Vagina (tissue), 2 donors: Measurements from ENCODE around the gene APCDD1. TPM values are rescaled to one million over a fixed set of nuclear protein-coding genes. Genes with fewer than 3 reads are reported as not detected.

Experiments
- DNase-seq, 2 donors: peaks; one replicate each; pipeline ENCODE4 v3.0.0-alpha.2; 2017; ENCODE audit errors: extremely low spot score in 2 of 2
- H3K27ac ChIP-seq: fragments of 200-600 bp; sonication (generic); one replicate; pipeline ENCODE4 v1.5.1; 2019
- H3K27me3 ChIP-seq: fragments of 200-600 bp; sonication (generic); one replicate; pipeline ENCODE4 v1.5.1; 2019
- H3K36me3 ChIP-seq, 2 donors: fragments of 200-600 bp; sonication (generic); one replicate each; pipeline ENCODE4 v1.5.1; 2017 to 2019
- H3K4me1 ChIP-seq: fragments of 200-600 bp; sonication (generic); one replicate; pipeline ENCODE4 v1.5.1; 2019
- H3K4me3 ChIP-seq, 2 donors: fragments of 200-600 bp; sonication (generic); 1 replicate in 1 of 2; 2 replicates in 1 of 2; pipeline ENCODE4 v1.5.1; 2016 to 2019
- H3K9me3 ChIP-seq: fragments of 200-600 bp; sonication (generic); one replicate; pipeline ENCODE4 v1.5.1; 2019
- POLR2A ChIP-seq, 2 donors: fragments of 450-650 bp; IDR thresholded peaks; one replicate each; pipeline ENCODE4 v1.6.1; 2017; ENCODE audit warnings: antibody characterized with exemption in 2 of 2, mild to moderate bottlenecking in 2 of 2, moderate library complexity in 2 of 2
- POLR2AphosphoS5 ChIP-seq, 2 donors: sonication (generic); formaldehyde crosslinking; IDR thresholded peaks; one replicate each; pipeline ENCODE4 v1.9.0; 2017; ENCODE audit warnings: antibody characterized with exemption in 2 of 2, mild to moderate bottlenecking in 2 of 2, low read depth in 1 of 2; ENCODE audit not compliant: insufficient read depth in 1 of 2
- intact Hi-C: fragments of 100-400 bp; cut with DNase I; formaldehyde crosslinking; loops from one replicate; pipeline ENCODE4 v1.15.1; 2023
- total RNA-seq: library from RNA; depleted of rRNA; stranded (reverse); fragments of >200 nt; gene quantifications from one replicate; pipeline ENCODE4 v1.2.3, GENCODE V29; 2016
- TF ChIP-seq, protein P1 (sequence below), 3 experiments: fragments of 450-650 bp in 2 of 3; fragments of 200-600 bp in 1 of 3; sonication (generic) in 1 of 3; IDR thresholded peaks; one replicate each; pipeline ENCODE4 v1.5.1; 2017 to 2019; ENCODE audit warnings: antibody characterized with exemption in 3 of 3, mild to moderate bottlenecking in 2 of 3, moderate library complexity in 2 of 3

APCDD1 gene
- total RNA-seq, 1 donor from 2014 or later = 110 TPM

DNA sequence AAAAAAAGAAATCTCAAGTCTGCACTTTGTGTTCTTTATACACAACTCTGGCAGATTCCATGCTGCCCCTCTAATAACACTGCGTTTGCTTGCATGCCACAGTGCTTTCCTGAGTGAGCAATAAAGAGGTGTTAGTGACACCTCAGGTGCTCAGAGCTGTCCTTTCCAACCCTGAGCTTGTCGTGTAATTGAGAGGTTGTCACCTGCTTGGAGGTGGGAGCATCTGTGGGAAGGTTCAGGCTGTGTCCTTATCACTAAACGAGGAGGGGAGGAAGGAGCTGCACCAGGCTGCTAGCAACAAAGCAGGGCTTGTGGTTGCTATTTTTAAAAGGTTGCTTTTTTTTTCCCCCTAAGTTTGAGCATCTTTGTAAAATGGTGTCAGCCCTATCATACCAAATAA is 31.9 kb downstream of the APCDD1 start:
- Histone ChIP-seq H3K36me3 (peaks cover 0 to 27% of the 10 kb centered on the region in 2 donors), H3K9me3 (no peaks in the 10 kb centered on the region), H3K27ac (no peak overlapping the region), H3K4me3 (no peak overlapping the region), H3K27me3 (no peaks in the 10 kb centered on the region), H3K4me1 (peaks cover 39% of the 10 kb centered on the region)
- TF ChIP-seq, protein P1, sequence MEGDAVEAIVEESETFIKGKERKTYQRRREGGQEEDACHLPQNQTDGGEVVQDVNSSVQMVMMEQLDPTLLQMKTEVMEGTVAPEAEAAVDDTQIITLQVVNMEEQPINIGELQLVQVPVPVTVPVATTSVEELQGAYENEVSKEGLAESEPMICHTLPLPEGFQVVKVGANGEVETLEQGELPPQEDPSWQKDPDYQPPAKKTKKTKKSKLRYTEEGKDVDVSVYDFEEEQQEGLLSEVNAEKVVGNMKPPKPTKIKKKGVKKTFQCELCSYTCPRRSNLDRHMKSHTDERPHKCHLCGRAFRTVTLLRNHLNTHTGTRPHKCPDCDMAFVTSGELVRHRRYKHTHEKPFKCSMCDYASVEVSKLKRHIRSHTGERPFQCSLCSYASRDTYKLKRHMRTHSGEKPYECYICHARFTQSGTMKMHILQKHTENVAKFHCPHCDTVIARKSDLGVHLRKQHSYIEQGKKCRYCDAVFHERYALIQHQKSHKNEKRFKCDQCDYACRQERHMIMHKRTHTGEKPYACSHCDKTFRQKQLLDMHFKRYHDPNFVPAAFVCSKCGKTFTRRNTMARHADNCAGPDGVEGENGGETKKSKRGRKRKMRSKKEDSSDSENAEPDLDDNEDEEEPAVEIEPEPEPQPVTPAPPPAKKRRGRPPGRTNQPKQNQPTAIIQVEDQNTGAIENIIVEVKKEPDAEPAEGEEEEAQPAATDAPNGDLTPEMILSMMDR (IDR thresholded peaks at IDR 0.05) = no peak
- no peak for DNase-seq
- intact Hi-C loops = no loop called here

DNA sequence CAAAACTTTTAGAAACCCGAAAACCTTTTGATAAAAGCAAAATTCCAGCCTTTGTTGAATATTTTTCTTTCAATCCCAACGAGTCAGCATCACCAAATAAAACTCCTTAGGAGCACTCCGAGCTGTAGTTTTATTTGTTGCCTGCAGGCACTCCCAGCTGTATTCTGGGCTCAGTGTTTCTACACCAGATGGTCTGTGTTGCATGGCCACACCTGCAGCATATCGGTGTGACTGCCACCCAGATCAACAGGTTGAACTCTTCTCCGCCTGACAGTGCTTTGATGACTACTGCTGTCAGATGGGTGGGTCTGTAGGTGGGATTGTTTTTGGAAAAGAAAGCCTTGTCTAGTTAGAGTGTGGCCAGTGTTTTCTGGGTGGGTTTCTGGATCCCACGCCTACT is 32.7 kb downstream of the APCDD1 start:
- Histone ChIP-seq H3K27ac (no peak overlapping the region), H3K9me3 (no peaks in the 10 kb centered on the region), H3K27me3 (no peaks in the 10 kb centered on the region), H3K4me1 (peaks cover 41% of the 10 kb centered on the region), H3K36me3 (peaks cover 0 to 27% of the 10 kb centered on the region in 2 donors), H3K4me3 (no peak overlapping the region)
- TF ChIP-seq, protein P1 (IDR thresholded peaks at IDR 0.05) = no peak
- no peak for TF ChIP-seq POLR2A (IDR thresholded peaks at IDR 0.05)
- TF ChIP-seq POLR2AphosphoS5 (IDR thresholded peaks at IDR 0.05; ENCODE audit: insufficient read depth in 1 of 2, low read depth in 1 of 2) = no peak
- DNase-seq = no peak
- intact Hi-C loops = no loop called here

DNA sequence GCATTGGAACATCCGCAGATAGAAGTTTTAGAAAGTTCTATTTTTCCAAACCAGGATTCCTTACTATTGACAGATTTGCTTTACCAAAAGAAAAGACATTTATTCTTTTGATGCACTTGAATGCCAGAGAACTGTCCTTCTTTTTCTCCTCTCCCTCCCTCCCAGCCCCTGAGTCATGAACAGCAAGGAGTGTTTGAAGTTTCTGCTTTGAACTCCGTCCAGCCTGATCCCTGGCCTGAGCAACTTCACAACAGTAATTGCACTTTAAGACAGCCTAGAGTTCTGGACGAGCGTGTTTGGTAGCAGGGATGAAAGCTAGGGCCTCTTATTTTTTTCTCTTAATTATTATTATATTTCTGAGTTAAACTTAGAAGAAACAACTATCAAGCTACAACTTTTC is 33.6 kb downstream of the APCDD1 start:
- peaks cover 35% of the 10 kb centered on the region for H3K4me1 ChIP-seq
- no peak for DNase-seq
- intact Hi-C loops = no loop called here
- H3K36me3 ChIP-seq = peaks cover 0 to 27% of the 10 kb centered on the region in 2 donors
- TF ChIP-seq, protein P1 (IDR thresholded peaks at IDR 0.05) = no peak
- TF ChIP-seq POLR2A (IDR thresholded peaks at IDR 0.05) (no peak), POLR2AphosphoS5 (IDR thresholded peaks at IDR 0.05; ENCODE audit: insufficient read depth in 1 of 2, low read depth in 1 of 2) (no peak)
- no peaks in the 10 kb centered on the region for H3K27me3 ChIP-seq
- no peak overlapping the region for H3K4me3 ChIP-seq
- H3K9me3 ChIP-seq = no peaks in the 10 kb centered on the region
- no peak overlapping the region for H3K27ac ChIP-seq

DNA sequence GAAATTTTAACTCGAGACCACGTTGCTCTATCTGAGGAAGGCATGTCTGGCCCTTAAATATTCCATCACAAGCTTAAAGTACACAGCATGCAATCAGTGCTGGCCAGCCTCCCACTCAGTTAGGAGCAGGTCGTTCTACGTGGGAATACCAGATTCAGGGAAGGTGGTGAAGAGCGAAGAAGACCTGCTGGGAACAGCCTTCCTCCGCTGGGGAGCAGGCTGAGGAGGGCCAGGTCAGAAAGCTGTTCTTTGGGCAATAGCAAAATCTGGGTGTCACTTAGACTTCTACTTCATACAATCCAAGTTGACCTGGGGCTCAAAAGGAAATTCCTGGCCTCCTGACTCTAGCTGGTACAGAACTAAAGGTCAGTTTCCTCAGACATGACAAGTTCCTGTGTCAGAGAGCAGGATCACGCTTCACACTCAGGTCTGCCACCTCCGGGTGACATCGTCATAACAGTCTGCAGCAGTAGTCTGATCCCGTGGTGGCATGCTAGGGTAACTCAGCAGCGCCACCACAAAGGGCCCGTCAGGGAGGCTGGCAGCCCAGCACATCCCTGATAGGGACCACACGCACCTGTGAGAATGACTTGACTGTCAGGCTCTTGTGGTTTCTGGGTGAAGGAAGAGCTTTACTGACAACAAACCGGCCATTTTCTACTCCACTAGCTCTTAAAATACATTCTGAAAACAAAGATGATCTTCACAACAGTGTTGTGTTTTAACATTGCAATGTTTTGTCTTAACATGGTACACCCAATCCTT is 36.1 kb downstream of the APCDD1 start:
- intact Hi-C loops = no loop called here
- peak overlapping the region; percentile 6 for H3K27ac ChIP-seq
- DNase-seq = no peak
- no peak overlapping the region for H3K4me3 ChIP-seq
- TF ChIP-seq POLR2A (IDR thresholded peaks at IDR 0.05) (no peak), POLR2AphosphoS5 (IDR thresholded peaks at IDR 0.05; ENCODE audit: insufficient read depth in 1 of 2, low read depth in 1 of 2) (no peak)
- TF ChIP-seq, protein P1 (IDR thresholded peaks at IDR 0.05) = no peak
- H3K9me3 ChIP-seq = no peaks in the 10 kb centered on the region
- peaks cover 35% of the 10 kb centered on the region for H3K4me1 ChIP-seq
- H3K36me3 ChIP-seq = peaks cover 0 to 23% of the 10 kb centered on the region in 2 donors
- no peaks in the 10 kb centered on the region for H3K27me3 ChIP-seq

DNA sequence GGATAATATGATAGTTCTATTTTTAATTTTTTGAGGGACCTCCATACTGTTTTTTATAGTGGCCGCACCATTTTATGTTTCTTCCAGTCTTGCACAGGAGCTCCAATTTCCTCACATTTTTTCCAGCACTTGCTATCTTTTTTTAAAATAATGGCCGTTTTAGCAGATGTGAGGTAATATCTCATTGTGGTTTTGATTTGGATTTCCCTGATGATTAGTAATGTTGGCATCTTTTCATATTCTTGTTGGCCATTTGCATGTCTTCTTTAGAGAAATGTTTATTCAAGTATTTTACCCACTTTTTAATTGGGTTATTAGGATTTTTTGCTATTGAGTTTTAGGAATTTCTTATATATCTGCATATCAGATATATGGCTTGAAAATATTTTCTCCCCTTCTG is 41.5 kb downstream of the APCDD1 start:
- Histone ChIP-seq H3K9me3 (no peaks in the 10 kb centered on the region), H3K27me3 (no peaks in the 10 kb centered on the region), H3K27ac (no peak overlapping the region), H3K4me3 (no peak overlapping the region), H3K4me1 (peaks cover 6% of the 10 kb centered on the region), H3K36me3 (no peaks in the 10 kb centered on the region)
- no peak for DNase-seq
- intact Hi-C loops = no loop called here
- no peak for TF ChIP-seq POLR2A (IDR thresholded peaks at IDR 0.05)
- no peak for TF ChIP-seq POLR2AphosphoS5 (IDR thresholded peaks at IDR 0.05; ENCODE audit: insufficient read depth in 1 of 2, low read depth in 1 of 2)
- TF ChIP-seq, protein P1 (IDR thresholded peaks at IDR 0.05) = no peak
